HK-2 (cell line): ENCODE data around the gene JPT2.

Experiments used
- DNase-seq: peaks from one replicate; pipeline ENCODE4 v3.0.0-alpha.2; 2018; ENCODE audit not compliant: unreplicated experiment

Gene JPT2

GRCh38 chr16:1651974-1652312, 26.1 kb upstream of the JPT2 start:
- DNase-seq: no peak

- DNase-seq: no peak
These were observed 25.1 kb upstream of the JPT2 start for GRCh38 chr16:1653023-1653422.

GRCh38 chr16:1654505-1655268, 23.4 kb upstream of the JPT2 start:
- no peak for DNase-seq

GRCh38 chr16:1655269-1655807, 22.7 kb upstream of the JPT2 start:
- DNase-seq: no peak

GRCh38 chr16:1655909-1656807, 21.9 kb upstream of the JPT2 start:
- DNase-seq: no peak

GRCh38 chr16:1656808-1657617, 21.1 kb upstream of the JPT2 start:
- DNase-seq: no peak

GRCh38 chr16:1657841-1658240, 20.2 kb upstream of the JPT2 start:
- DNase-seq: no peak

- DNase-seq: no peak
These were observed 19.0 kb upstream of the JPT2 start for GRCh38 chr16:1659031-1659430.

- DNase-seq: no peak
These were observed 16.3 kb upstream of the JPT2 start for GRCh38 chr16:1661826-1662225.

- DNase-seq: no peak
These were observed 15.5 kb upstream of the JPT2 start for GRCh38 chr16:1662543-1662942.

- no peak for DNase-seq
These were observed 12.2 kb upstream of the JPT2 start for GRCh38 chr16:1665829-1666228.

- DNase-seq: no peak
These were observed 11.8 kb upstream of the JPT2 start for GRCh38 chr16:1666316-1666715.

GRCh38 chr16:1667271-1667670, 10.8 kb upstream of the JPT2 start:
- DNase-seq: no peak

GRCh38 chr16:1667916-1668315, 10.2 kb upstream of the JPT2 start:
- no peak for DNase-seq

- DNase-seq: no peak
These were observed 9.3 kb upstream of the JPT2 start for GRCh38 chr16:1668612-1669319.

- DNase-seq: no peak
These were observed 8.4 kb upstream of the JPT2 start for GRCh38 chr16:1669698-1670097.

GRCh38 chr16:1670371-1670770, 7.7 kb upstream of the JPT2 start:
- no peak for DNase-seq

GRCh38 chr16:1670866-1671265, 7.2 kb upstream of the JPT2 start:
- DNase-seq: no peak

- DNase-seq: no peak
These were observed 4.5 kb upstream of the JPT2 start for GRCh38 chr16:1673424-1674151.

- DNase-seq: no peak
These were observed 3.8 kb upstream of the JPT2 start for GRCh38 chr16:1674306-1674705.
